IPS DF 6.9 (cell line): ENCODE measurements around the gene PSMB11.

Experiments
- DNase-seq: peaks from one replicate; pipeline ENCODE4 v3.0.0-alpha.2; 2013; ENCODE audit warnings: low read depth, low spot score
- H3K27ac ChIP-seq: one replicate; pipeline ENCODE4 v1.5.1; 2013; ENCODE audit warnings: low read length, control low read depth
- H3K27me3 ChIP-seq: 2 replicates; pipeline ENCODE4 v1.6.1; 2013; ENCODE audit warnings: mild to moderate bottlenecking, low read length; ENCODE audit not compliant: control insufficient read depth, insufficient read depth
- H3K36me3 ChIP-seq: 2 replicates; pipeline ENCODE4 v1.6.1; 2013; ENCODE audit warnings: low read length; ENCODE audit not compliant: control insufficient read depth, insufficient read depth
- H3K4me1 ChIP-seq: 2 replicates; pipeline ENCODE4 v1.6.1; 2013; ENCODE audit warnings: low read length; ENCODE audit not compliant: control insufficient read depth, insufficient read depth
- H3K4me3 ChIP-seq: 2 replicates; pipeline ENCODE4 v1.5.1; 2013; ENCODE audit warnings: mild to moderate bottlenecking, low read length
- H3K9me3 ChIP-seq: 2 replicates; pipeline ENCODE4 v1.6.1; 2013; ENCODE audit warnings: low read length, inconsistent platforms; ENCODE audit not compliant: control insufficient read depth, insufficient read depth
- WGBS: extraction: QIAGEN DNeasy Blood & Tissue Kit; methylation state at CpG from one replicate; pipeline ENCODE4 v1.1.7; 2013; ENCODE audit warnings: mixed read lengths, missing lambda C conversion rate; ENCODE audit not compliant: insufficient read length, insufficient coverage; 5-methylcytosine and 5-hydroxymethylcytosine counted together

Gene PSMB11

DNA sequence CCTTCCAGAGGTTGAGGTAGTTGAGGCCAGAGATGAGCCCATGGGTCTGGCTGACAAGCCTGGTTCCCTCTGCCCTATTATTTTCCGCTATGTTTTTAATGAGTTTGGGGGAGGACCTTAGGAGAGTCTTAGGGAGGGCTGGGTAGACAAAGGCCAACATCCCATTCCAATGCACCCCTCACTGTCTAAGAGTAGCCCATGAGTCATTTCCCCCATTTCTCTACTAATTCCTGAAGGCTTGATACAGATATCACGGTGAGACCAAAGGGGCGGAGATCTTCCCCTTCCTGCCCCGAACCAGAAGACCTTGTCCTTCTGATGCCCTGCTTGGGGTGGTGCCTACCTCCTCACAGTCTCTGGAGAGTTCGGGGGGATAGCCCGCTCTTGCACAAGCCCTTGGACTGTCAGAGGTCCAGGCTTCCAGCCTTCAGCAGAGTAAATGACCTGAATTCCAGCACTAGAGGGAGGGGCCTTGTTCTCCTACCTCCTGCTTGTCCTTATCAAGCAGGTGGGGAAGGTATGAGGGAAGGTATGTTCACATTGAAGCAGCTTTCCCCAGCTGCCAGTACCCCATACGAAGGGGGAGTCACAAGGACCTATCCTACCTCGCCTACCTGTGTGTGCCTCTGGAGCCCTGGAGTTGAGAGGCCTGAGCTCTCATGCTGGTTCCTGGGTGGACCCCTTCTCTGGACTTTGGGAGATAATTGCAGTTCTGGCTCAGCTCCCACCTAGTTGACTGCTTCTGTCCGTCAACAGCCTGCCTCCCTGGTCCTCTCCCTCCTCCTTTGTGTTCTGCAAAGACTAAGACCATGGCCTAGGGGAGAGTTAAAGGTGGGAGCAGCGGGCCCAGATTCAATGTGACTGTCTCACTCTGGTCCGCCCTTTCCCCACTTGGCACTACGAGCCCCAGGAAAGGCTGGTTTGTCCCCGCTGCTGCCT lies 3.7 kb downstream of the PSMB11 start:
- no peak for DNase-seq
- Histone ChIP-seq H3K4me3 (no peak overlapping the region), H3K9me3 (no peaks in the 10 kb centered on the region), H3K27ac (no peak overlapping the region), H3K27me3 (no peaks in the 10 kb centered on the region), H3K36me3 (no peaks in the 10 kb centered on the region), H3K4me1 (no peaks in the 10 kb centered on the region)
- WGBS: no CpG with 5 or more reads among the region's 13 CpGs

DNA sequence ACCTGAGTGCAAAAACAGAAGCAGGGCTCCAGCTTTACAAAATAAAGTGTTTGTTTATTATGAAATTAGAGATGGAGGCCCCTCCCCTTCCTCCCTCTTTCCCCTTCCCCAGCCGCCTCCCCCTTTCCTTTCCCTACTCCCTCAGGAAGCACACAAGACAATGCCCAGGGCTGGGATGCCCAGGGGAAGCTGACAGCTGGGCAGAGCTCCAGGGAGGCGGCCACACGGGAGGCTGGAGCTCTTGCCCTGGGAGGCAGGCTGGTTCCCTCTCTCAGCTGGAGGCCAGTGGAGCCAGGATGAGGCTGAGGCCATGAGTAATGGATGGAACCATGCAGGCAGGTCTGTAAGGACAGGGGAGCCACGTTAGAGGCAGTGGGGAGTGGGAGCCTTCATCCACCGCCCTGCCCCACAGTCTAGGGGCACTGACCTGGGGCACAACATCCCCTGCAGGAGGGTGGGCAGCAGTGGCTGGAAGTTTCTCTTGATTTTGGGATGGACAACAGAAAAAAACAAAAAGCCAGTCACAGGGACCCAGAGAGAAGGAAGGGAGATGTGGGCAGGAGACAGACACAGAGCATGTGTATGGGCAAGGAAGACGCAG lies 5.1 kb downstream of the PSMB11 start:
- Histone ChIP-seq H3K9me3 (no peaks in the 10 kb centered on the region), H3K27ac (no peak overlapping the region), H3K27me3 (no peaks in the 10 kb centered on the region), H3K36me3 (no peaks in the 10 kb centered on the region), H3K4me3 (no peak overlapping the region), H3K4me1 (no peaks in the 10 kb centered on the region; the same call in 1 of the 2 replicates)
- WGBS: no CpG with 5 or more reads among the region's 6 CpGs
- no peak for DNase-seq

DNA sequence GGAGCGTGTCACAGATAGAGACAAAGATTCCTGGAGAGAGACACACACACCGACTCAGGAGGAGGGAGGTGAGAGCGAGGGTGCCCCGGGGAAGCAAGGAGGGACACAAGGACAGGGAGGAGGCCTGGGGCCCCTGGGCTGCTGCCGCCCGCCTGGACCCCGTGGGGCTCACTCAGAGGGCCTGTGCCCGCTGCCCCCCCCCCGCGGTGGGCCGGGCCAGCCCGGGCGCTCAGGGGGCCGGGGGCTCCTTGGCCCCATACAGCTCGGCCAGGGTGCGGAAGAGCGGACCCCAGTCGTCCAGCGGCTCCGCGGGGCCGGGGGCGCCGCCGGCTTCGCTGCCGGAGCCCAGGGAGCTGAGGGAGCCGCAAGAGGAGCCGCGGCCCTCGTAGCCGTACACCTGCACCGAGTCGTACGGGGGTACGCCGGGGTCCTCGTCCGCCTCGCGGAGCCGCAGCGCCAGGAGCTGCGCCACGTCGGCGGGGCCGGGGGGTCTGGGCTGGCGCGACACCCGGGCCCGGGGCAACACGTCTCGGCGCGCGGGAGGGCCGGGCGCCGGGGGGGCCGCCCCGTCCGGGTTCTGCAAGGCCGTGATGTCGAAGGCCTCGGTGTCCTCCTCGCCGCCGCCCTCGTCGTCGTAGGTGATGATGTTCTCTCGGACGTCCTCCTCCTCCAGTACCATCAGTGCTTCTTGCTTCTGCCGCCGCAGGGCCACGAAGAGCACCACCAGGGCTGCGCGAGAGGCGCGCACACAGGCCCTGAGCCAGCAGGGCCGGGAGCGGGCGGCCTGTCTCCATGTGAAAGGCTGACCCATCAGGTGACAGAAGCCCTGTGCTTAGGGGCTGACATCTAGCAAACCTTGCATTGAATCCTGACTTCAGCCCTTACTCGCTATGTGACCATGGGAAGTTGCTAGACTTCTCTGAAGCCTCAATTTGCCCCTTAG lies 6.0 kb downstream of the PSMB11 start:
- Histone ChIP-seq H3K9me3 (no peaks in the 10 kb centered on the region), H3K4me1 (no peaks in the 10 kb centered on the region; the same call in 1 of the 2 replicates), H3K27ac (no peak overlapping the region), H3K36me3 (no peaks in the 10 kb centered on the region), H3K27me3 (no peaks in the 10 kb centered on the region), H3K4me3 (no peak overlapping the region)
- no CpG with 5 or more reads among the region's 85 CpGs for WGBS
- no peak for DNase-seq

DNA sequence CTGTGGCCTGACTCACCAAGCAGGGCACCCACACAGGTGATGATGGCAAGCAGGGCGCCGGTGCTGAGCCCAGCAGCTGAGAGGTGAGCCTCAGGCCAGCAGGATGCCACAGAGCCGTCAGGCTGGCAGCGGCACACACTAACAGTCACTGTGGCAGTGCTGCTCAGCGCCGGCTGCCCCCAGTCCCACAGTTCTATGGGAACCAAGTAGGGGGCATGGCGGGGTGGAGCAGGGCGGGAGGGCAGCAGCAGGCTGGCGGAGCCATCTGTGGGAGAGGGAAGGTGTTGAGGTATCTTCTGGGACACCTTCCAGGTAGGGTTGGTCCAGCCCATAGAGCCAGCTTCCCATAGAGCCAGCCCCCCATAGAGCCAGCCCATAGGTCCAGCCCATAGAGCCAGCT lies 7.0 kb downstream of the PSMB11 start:
- no peak for DNase-seq
- H3K27me3 ChIP-seq: no peaks in the 10 kb centered on the region
- no peaks in the 10 kb centered on the region for H3K9me3 ChIP-seq
- no CpG with 5 or more reads among the region's 9 CpGs for WGBS
- H3K36me3 ChIP-seq: no peaks in the 10 kb centered on the region
- H3K27ac ChIP-seq: no peak overlapping the region
- no peak overlapping the region for H3K4me3 ChIP-seq
- no peaks in the 10 kb centered on the region; the same call in 1 of the 2 replicates for H3K4me1 ChIP-seq

DNA sequence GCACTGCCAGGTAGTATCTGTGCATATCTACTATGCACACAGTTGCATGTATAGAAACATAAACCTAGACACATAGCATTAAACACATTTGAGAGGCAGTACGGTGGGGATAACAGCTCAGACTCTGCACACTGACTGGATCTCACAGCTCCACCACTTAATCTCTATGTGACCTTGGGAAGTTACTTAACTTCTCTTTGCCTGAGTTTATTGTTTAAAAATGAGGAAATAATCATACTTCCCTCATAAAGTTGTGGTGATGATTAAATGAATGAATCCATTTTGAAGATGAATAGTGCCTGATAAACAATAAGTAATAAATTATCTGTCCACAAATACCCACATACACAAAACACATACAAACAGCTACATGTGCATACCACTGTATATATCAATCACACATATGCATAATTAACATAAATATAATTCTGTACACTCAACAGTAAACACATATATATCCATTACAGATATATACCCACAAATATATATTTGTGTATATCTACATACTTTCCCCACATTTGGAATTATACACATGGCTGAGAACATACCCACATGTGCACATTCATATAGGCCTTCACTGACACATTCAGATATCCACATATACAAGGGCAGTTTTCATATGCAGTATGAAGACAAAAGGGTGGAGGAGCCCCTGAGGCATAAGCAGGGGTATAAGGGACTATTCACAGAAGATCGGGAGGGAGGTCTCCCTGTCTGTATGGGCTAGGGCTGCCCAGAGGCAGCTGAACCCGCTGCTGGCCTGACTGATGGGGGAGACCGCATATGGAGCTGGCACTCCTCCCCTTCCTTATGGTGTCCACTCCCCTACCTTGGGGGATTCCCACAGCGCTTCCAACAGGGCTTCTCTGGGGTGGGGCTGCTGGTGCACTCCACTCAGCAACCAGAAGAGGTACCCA lies 9.4 kb downstream of the PSMB11 start:
- H3K9me3 ChIP-seq: no peaks in the 10 kb centered on the region
- H3K27me3 ChIP-seq: no peaks in the 10 kb centered on the region
- no peaks in the 10 kb centered on the region for H3K36me3 ChIP-seq
- H3K4me1 ChIP-seq: peaks cover 4% of the 10 kb centered on the region; the same call in 1 of the 2 replicates
- no peak overlapping the region for H3K4me3 ChIP-seq
- no CpG with 5 or more reads among the region's 5 CpGs for WGBS
- no peak for DNase-seq
- H3K27ac ChIP-seq: no peak overlapping the region

DNA sequence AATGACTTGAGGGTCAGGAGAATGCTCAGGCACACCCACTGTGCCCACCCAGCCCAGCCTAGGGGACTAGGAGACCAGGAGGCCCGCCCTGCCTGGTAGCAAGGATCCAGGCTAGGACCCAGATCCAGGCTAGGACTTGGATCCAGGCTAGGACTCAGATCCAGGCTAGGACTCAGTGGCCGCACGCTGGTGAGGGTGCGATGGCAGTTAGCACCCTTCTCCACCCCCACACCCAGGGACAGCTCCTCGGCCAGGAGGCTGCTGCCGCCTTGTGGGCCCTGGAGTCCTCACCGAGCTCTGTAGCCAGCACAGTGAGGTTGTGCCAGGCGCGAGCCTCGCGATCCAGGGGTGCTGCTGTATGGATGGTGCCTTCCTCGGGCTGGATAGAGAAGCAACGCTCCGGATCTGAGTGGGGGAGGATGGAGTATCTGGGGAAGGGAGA lies 10.2 kb downstream of the PSMB11 start:
- no peaks in the 10 kb centered on the region for H3K36me3 ChIP-seq
- no peak overlapping the region for H3K27ac ChIP-seq
- no CpG with 5 or more reads among the region's 14 CpGs for WGBS
- H3K9me3 ChIP-seq: no peaks in the 10 kb centered on the region
- peaks cover 4% of the 10 kb centered on the region; the same call in 1 of the 2 replicates for H3K4me1 ChIP-seq
- no peaks in the 10 kb centered on the region for H3K27me3 ChIP-seq
- H3K4me3 ChIP-seq: no peak overlapping the region
- no peak for DNase-seq

DNA sequence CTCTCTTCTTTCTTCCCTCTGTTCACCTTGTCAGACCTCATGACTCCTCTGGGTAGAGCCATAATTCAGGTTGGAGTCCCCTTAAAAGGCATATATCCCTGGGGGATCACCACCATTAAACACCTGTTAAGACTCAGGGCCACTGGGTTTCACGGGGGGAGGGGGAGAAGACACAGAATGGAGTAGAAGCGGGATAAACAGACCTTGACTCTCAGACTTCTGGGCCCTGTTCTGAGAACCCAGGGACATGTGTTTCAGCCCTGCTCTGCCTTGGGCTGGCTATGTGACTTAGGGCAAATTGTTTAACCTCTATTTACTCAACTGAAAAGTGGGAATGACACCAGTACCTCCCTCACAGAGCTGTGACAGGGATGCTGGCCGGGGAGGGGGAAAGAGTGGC lies 10.7 kb downstream of the PSMB11 start:
- H3K4me3 ChIP-seq: no peak overlapping the region
- H3K36me3 ChIP-seq: no peaks in the 10 kb centered on the region
- no peaks in the 10 kb centered on the region for H3K27me3 ChIP-seq
- no CpG with 5 or more reads among the region's 3 CpGs for WGBS
- peaks cover 4% of the 10 kb centered on the region; the same call in 1 of the 2 replicates for H3K4me1 ChIP-seq
- no peak overlapping the region for H3K27ac ChIP-seq
- DNase-seq: no peak
- H3K9me3 ChIP-seq: no peaks in the 10 kb centered on the region

DNA sequence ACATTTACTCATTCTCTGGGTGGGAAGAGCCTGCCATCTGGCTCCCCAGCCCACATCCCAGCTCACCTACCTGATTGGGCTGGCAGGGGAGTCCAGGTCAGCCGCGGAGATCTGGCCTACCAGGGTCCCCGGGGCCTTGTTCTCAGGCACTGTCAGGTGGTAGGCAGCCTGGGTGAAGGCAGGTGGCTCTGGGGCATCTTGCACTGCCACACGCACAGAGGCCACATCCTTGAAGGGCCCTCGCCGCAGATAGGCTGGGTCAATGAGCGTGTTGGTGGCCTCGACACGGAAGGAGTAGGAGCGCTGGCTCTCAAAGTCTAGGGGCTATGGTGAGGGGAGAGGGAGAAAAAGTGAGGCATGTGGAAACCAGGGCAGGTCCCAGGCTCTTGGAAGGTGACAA lies 11.4 kb downstream of the PSMB11 start:
- Histone ChIP-seq H3K9me3 (no peaks in the 10 kb centered on the region), H3K4me1 (peaks cover 6% of the 10 kb centered on the region; the same call in 1 of the 2 replicates), H3K27ac (no peak overlapping the region), H3K27me3 (no peaks in the 10 kb centered on the region), H3K36me3 (no peaks in the 10 kb centered on the region), H3K4me3 (no peak overlapping the region)
- no peak for DNase-seq
- no CpG with 5 or more reads among the region's 10 CpGs for WGBS

DNA sequence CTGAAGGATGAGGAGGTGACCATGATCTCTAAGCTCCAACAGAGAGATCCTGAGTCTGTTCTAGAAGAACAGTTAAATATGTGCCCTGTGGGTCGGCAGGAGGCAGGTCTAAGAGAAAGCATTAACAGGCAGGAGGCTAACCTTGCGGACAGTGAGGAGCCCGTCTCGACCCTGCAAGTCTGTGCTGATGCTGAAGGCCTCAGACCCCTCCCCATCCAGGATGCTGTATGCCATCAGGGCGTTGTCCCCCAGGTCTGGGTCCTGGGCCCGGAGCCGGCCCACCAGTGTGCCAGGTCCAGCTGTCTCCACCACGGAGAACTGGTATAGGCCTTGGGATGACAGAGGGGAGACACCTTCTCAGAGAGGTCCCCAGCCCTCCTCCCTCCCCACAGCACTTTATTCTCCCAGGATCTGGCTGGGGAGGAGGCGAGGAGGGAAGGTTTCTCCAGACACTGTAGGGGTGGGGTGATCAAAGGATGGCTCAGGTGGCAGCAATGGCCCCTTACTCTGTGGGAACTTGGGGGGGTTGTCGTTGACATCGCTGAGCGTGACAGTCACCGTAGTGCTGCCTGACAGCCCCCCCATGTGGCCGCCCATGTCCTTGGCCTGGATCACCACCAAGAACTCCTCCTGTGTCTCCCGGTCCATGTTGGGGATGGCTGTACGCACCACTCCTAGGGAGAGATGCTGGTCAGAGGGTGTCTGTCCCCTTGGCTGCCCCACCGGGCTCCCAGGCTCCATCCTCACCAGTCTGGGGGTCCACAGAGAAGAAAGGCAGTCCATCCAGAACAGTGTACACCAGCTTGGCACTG lies 12.2 kb downstream of the PSMB11 start:
- DNase-seq: no peak
- no peaks in the 10 kb centered on the region for H3K27me3 ChIP-seq
- no CpG with 5 or more reads among the region's 17 CpGs for WGBS
- H3K36me3 ChIP-seq: peaks cover 3% of the 10 kb centered on the region; the same call in 1 of the 2 replicates
- peaks cover 6% of the 10 kb centered on the region; the same call in 1 of the 2 replicates for H3K4me1 ChIP-seq
- no peaks in the 10 kb centered on the region for H3K9me3 ChIP-seq
- no peak overlapping the region for H3K4me3 ChIP-seq
- no peak overlapping the region for H3K27ac ChIP-seq
